K562 (cell line): Measurements from ENCODE around the gene NUDT15. TPM values are rescaled to one million over a fixed set of nuclear protein-coding genes. Genes with fewer than 3 reads are reported as not detected.

Source experiments
- ATAC-seq: fragments of 200-7000 bp; cut with Tn5 transposase; 3 replicates; pipeline ENCODE4 v1.9.1; 2020; ENCODE audit warnings: moderate library complexity
- Bru-seq: library from RNA; stranded (reverse); fragments of 400-500 nt; gene quantifications from one replicate; lab custom pipeline; 2021; lab: Mats Ljungman, UMichigan
- BruChase-seq, 2 experiments: library from RNA; stranded (reverse); fragments of 400-500 nt; gene quantifications; one replicate each; lab custom pipeline; 2021; lab: Mats Ljungman, UMichigan
- BruUV-seq: library from RNA; stranded (reverse); fragments of 400-500 nt; replicated peaks from 2 replicates; lab custom pipeline; 2021; lab: Mats Ljungman, UMichigan
- CTCF ChIA-PET: fragments of 300-600 bp; formaldehyde crosslinking; extraction: SDS; loops from one replicate; lab custom pipeline; 2021; ENCODE audit warnings: low intra/inter-chr PET ratio; lab: Yijun Ruan, JAX
- POLR2A ChIA-PET: fragments of 300-600, 350-650 bp; sonication (Branson Sonifier 250); formaldehyde crosslinking; extraction: SDS; loops from one replicate; lab custom pipeline; 2021; ENCODE audit warnings: antibody characterized with exemption, inconsistent platforms; lab: Yijun Ruan, JAX
- DNase-seq, 4 experiments: peaks; one replicate each; pipeline versions ENCODE4 v3.0.0 to v3.0.0-alpha.2; 2011 to 2018; ENCODE audit warnings: low spot score in 3 of 4, mixed read lengths in 3 of 4; ENCODE audit errors: extremely low read depth in 1 of 4
- FAIRE-seq: peaks from 2 replicates; lab custom pipeline; 2011; peaks lifted over from hg19 to GRCh38; lab: Jason Lieb, UNC
- H2AFZ ChIP-seq: 2 replicates; pipeline ENCODE4 v1.6.0; 2011; ENCODE audit warnings: low read depth, low read length, control low read depth, inconsistent platforms
- H3K27ac ChIP-seq: fragments of 200-600 bp; 3 replicates; pipeline ENCODE4 v1.8.0; 2011; ENCODE audit warnings: low read depth, mild to moderate bottlenecking, control low read depth, inconsistent platforms, low read length, moderate library complexity, mixed read lengths; ENCODE audit errors: extremely low read depth
- H3K27me3 ChIP-seq, 2 experiments: fragments of 300-600 bp in 1 of 2; 2 replicates in 1 of 2; 3 replicates in 1 of 2; pipeline versions ENCODE4 v1.6.0 to v1.8.0; 2011; ENCODE audit warnings: inconsistent platforms in 2 of 2, low read length in 2 of 2, mild to moderate bottlenecking in 1 of 2, mixed read lengths in 1 of 2, moderate library complexity in 1 of 2; ENCODE audit not compliant: control insufficient read depth in 2 of 2, insufficient read depth in 2 of 2
- H3K36me3 ChIP-seq: fragments of 300-600 bp; 3 replicates; pipeline ENCODE4 v1.8.0; 2011; ENCODE audit warnings: mild to moderate bottlenecking, low read length, inconsistent platforms; ENCODE audit not compliant: control insufficient read depth, insufficient read depth
- H3K4me1 ChIP-seq, 2 experiments: fragments of 200-600 bp in 1 of 2; replicated peaks in 1 of 2; 2 replicates in 1 of 2; 3 replicates in 1 of 2; pipeline versions ENCODE4 v1.5.1 to v1.8.0; 2011; ENCODE audit warnings: inconsistent platforms in 2 of 2, low read length in 2 of 2, mild to moderate bottlenecking in 1 of 2, mixed read lengths in 1 of 2, moderate library complexity in 1 of 2; ENCODE audit not compliant: control insufficient read depth in 2 of 2, insufficient read depth in 2 of 2
- H3K4me2 ChIP-seq: 2 replicates; pipeline ENCODE4 v1.6.1; 2011; ENCODE audit warnings: low read length, control low read depth, inconsistent platforms, mixed read lengths; ENCODE audit not compliant: insufficient read depth
- H3K4me3 ChIP-seq: fragments of 200-600 bp; sonication (generic), shearing (Covaris generic); 2 replicates; pipeline ENCODE4 v1.5.1; 2016; ENCODE audit warnings: control low read depth, inconsistent platforms
- H3K79me2 ChIP-seq: fragments of 200-600 bp; 3 replicates; pipeline ENCODE4 v1.8.0; 2011; ENCODE audit warnings: low read length, inconsistent platforms; ENCODE audit not compliant: control insufficient read depth, insufficient read depth
- H3K9ac ChIP-seq, 2 experiments: 2 replicates each; pipeline versions ENCODE4 v1.6.0 to v1.6.1; 2011; ENCODE audit warnings: low read depth in 2 of 2, low read length in 2 of 2, control low read depth in 1 of 2, inconsistent platforms in 1 of 2, mild to moderate bottlenecking in 1 of 2, mixed read lengths in 1 of 2; ENCODE audit not compliant: insufficient read depth in 1 of 2
- H3K9me1 ChIP-seq: one replicate; pipeline ENCODE4 v1.6.0; 2011; ENCODE audit warnings: inconsistent platforms, mild to moderate bottlenecking, low read length, moderate library complexity; ENCODE audit not compliant: control insufficient read depth, insufficient read depth
- H3K9me3 ChIP-seq: replicated peaks from 2 replicates; pipeline ENCODE4 v1.5.1; 2011; ENCODE audit warnings: low read depth, low read length, inconsistent platforms; ENCODE audit not compliant: control insufficient read depth, insufficient read depth
- H4K20me1 ChIP-seq: replicated peaks from 2 replicates; pipeline ENCODE4 v1.6.1; 2011; ENCODE audit warnings: low read length, inconsistent platforms, mixed read lengths; ENCODE audit not compliant: control insufficient read depth, insufficient read depth
- HMG20A ChIP-seq: fragments of 450-650 bp; formaldehyde crosslinking; conservative IDR thresholded peaks from 2 replicates; pipeline ENCODE4 v1.4.0; 2020; ENCODE audit warnings: mild to moderate bottlenecking, mixed read lengths
- PCBP2 ChIP-seq: fragments of 200-400 bp; formaldehyde crosslinking; IDR thresholded peaks from 2 replicates; pipeline ENCODE4 v1.6.1; 2018; ENCODE audit warnings: low read length, low read depth, mild to moderate bottlenecking, moderate library complexity; ENCODE audit not compliant: poor library complexity, severe bottlenecking
- PHF20 ChIP-seq: fragments of 450-650 bp; IDR thresholded peaks from 2 replicates; pipeline ENCODE4 v1.6.1; 2018; ENCODE audit not compliant: partially characterized antibody
- POU5F1 ChIP-seq: fragments of 150-350 bp; IDR thresholded peaks from 2 replicates; pipeline ENCODE4 v1.6.1; 2014; ENCODE audit warnings: borderline replicate concordance, low read length, low read depth, mild to moderate bottlenecking; ENCODE audit not compliant: partially characterized antibody
- WGBS: fragments of 100-300 bp; shearing (Covaris generic); methylation state at CpG from one replicate; pipeline ENCODE4 v1.1.6; 2016; ENCODE audit warnings: low coverage, mixed read lengths; ENCODE audit not compliant: insufficient coverage; ENCODE audit errors: missing lambda C conversion rate; 5-methylcytosine and 5-hydroxymethylcytosine counted together
- in situ Hi-C: fragments of 300-500 bp; cut with MboI; formaldehyde crosslinking; loops from 4 replicates; pipeline ENCODE4 v1.15.0; 2018; ENCODE audit warnings: inconsistent platforms, mixed read lengths
- intact Hi-C: fragments of 100-400 bp; cut with micrococcal nuclease; formaldehyde crosslinking; loops from 2 replicates; pipeline ENCODE4 v1.14.2; 2022
- long read RNA-seq, 3 experiments: library from polyadenylated mRNA in 2 of 3; library from RNA in 1 of 3; unstranded in 2 of 3; stranded (forward) in 1 of 3; transcript quantifications; one replicate each; pipeline ENCODE4 v2.0.0, GENCODE V29; 2019 to 2022
- polyA minus RNA-seq, 3 experiments: library from RNA; depleted of rRNA, polyadenylated mRNA; stranded (reverse); fragments of >200 nt; gene quantifications; 2 replicates each; pipeline ENCODE4 v1.2.3, GENCODE V29; 2011
- polyA plus RNA-seq, 8 experiments: library from polyadenylated mRNA; depleted of rRNA in 4 of 8; stranded (reverse) in 5 of 8; unstranded in 3 of 8; fragments of >200 nt; fragmentation: Nextera tagmentation in 2 of 8; fragmentation: Illumina TruSeq in 1 of 8; extraction: Ambion mirVana in 2 of 8; extraction: Trizol in 1 of 8; gene quantifications; 2 replicates each; pipeline versions ENCODE4 v1.2.1 to v1.2.3, GENCODE V29; 2011 to 2014; ENCODE audit warnings: inconsistent platforms in 1 of 8, missing spikeins in 1 of 8
- total RNA-seq, 7 experiments: library from RNA; depleted of rRNA in 6 of 7; stranded (reverse); fragments of >200 nt in 6 of 7; fragmentation: Illumina TruSeq in 2 of 7; extraction: Trizol in 2 of 7; gene quantifications; 2 replicates each; pipeline versions ENCODE4 v1.2.1 to v1.2.3, GENCODE V29; 2011 to 2021; ENCODE audit warnings: low replicate concordance in 1 of 7
- TF ChIP-seq, protein P1 (sequence below): sonication (generic); formaldehyde crosslinking; IDR thresholded peaks from 2 replicates; pipeline ENCODE4 v1.4.0; 2020; ENCODE audit warnings: mild to moderate bottlenecking, missing genetic modification reagents
- TF ChIP-seq, protein P2 (sequence below): fragments of 250-450 bp; sonication (Bioruptor Pico); IDR thresholded peaks from 2 replicates; pipeline ENCODE4 v1.5.0; 2021; ENCODE audit warnings: mild to moderate bottlenecking, moderate library complexity

NUDT15 gene
- total RNA-seq (2011; cell fraction: chromatin; rRNA removed; ENCODE audit: low replicate concordance): 0.93 and 3.4 TPM in 2 replicates
- total RNA-seq (2011; cell fraction: nucleolus; rRNA removed): 1.7 and 2.1 TPM in 2 replicates
- total RNA-seq (2011; cell fraction: nucleoplasm; rRNA removed): 3.4 and 6.3 TPM in 2 replicates
- total RNA-seq (2014; rRNA removed): 14.2 and 14.6 TPM in 2 replicates
- 25.0 and 25.3 TPM in 2 replicates for total RNA-seq (2014; rRNA removed; fragmentation: Illumina TruSeq; extraction: Trizol)
- total RNA-seq (2015; rRNA removed; fragmentation: Illumina TruSeq; extraction: Trizol): 24.8 and 26.9 TPM in 2 replicates
- 14.4 and 15.6 TPM in 2 replicates for total RNA-seq (2021)
- polyA plus RNA-seq (2011; rRNA removed): 18.6 and 23.2 TPM in 2 replicates
- polyA plus RNA-seq (2011; cell fraction: cytosol; rRNA removed): 7.6 and 16.8 TPM in 2 replicates
- polyA plus RNA-seq (2011; cell fraction: nucleus; rRNA removed): 2.0 and 3.8 TPM in 2 replicates
- 15.4 and 17.3 TPM in 2 replicates for polyA plus RNA-seq (2012)
- polyA plus RNA-seq (2014; fragmentation: Illumina TruSeq; extraction: Trizol): 19.4 and 25.6 TPM in 2 replicates
- polyA plus RNA-seq (2014; fragmentation: Nextera tagmentation; extraction: Ambion mirVana): 10 to 100 TPM; 19.0 to 21.6 TPM
- polyA plus RNA-seq (2014; rRNA removed): 19.5 and 21.4 TPM in 2 replicates
- 5.7 and 6.7 TPM in 2 replicates for polyA minus RNA-seq (2011; rRNA and poly(A)+ RNA removed)
- 3.3 and 4.0 TPM in 2 replicates for polyA minus RNA-seq (2011; cell fraction: cytosol; rRNA and poly(A)+ RNA removed)
- 0.94 and 2.3 TPM in 2 replicates for polyA minus RNA-seq (2011; cell fraction: nucleus; rRNA and poly(A)+ RNA removed)
- percentile 71 among the genes with signal in this experiment for Bru-seq, nascent RNA
- percentile 70 among the genes with signal in this experiment for BruChase-seq, experiment 1, labeled RNA remaining after a 2-hour chase
- BruChase-seq, experiment 2, labeled RNA remaining after a 6-hour chase: percentile 73 among the genes with signal in this experiment
- long read RNA-seq, experiment 1, transcript NUDT15-201 (3 exons, 2,098 nt): major isoform, 62 of 72 reads
- long read RNA-seq, experiment 1, partial matches to known transcripts: 10 of 72 reads
- long read RNA-seq, experiment 1, other reads (novel, unspliced or antisense): 0 of 72 reads
- long read RNA-seq, experiment 2, transcript NUDT15-201 (3 exons, 2,098 nt): major isoform, 6 of 25 reads
- long read RNA-seq, experiment 2, partial matches to known transcripts: 4 of 25 reads
- long read RNA-seq, experiment 2, other reads (novel, unspliced or antisense): 15 of 25 reads
- long read RNA-seq, experiment 3, transcript NUDT15-201 (3 exons, 2,098 nt): major isoform, 16 of 24 reads
- long read RNA-seq, experiment 3, partial matches to known transcripts: 6 of 24 reads
- long read RNA-seq, experiment 3, other reads (novel, unspliced or antisense): 2 of 24 reads

DNA sequence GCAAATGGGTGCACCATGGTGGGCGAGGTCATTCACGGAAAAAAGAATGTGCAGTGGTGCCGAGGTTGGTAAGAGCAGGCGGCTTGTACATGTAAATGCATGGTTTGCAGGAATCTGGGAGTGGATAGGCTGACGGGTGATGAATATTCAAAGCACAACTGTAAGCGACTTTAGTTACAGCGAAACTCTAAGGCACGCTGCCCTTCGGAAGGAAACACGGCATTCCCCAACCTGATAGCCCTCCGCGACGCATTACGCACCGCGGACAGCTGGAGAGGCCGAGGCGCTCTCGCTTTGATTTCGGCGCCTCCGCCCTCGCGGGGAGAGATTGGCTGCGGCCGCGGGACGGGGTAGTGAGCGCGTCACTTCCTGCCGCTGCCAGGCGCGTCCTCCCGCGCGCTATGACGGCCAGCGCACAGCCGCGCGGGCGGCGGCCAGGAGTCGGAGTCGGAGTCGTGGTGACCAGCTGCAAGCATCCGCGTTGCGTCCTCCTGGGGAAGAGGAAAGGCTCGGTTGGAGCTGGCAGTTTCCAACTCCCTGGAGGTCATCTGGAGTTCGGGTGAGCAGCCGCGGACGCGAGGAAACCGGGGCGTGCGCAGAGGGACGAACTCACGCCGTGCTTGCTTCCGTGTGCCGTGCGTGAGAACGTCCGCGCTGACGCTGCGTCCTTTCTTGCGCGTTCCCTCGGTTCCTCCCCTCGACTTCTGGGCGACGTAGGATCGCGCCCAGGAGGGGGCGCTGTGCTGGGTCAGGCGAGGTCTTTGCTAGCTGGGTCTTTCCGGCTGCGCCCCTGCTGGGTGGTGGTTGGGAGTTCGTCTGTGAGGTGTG lies at the start of gene NUDT15:
Gene NUDT15 (plus strand): TSS at position 381 of the 828 bp plus-strand sequence. CDS start 21 bp downstream, at position 402.
- under 1% methylated on average over 57 of the region's 82 CpGs for WGBS
- Histone ChIP-seq H3K4me3 (peak within 1 kb of the TSS; percentile 52), H3K27ac (peak within 1 kb of the TSS; percentile 90), H3K79me2 (peaks cover 25% of the 10 kb centered on the region), H3K4me2 (peak within 1 kb of the TSS; percentile 92), H2AFZ (peak within 1 kb of the TSS; percentile 87), H3K9ac (peak within 1 kb of the TSS; percentile 80 to 99), H4K20me1 (no peaks in the 10 kb centered on the region), H3K36me3 (peaks cover 19% of the 10 kb centered on the region; the same call in 2 of the 3 replicates), H3K9me1 (no peaks in the 10 kb centered on the region), H3K4me1 (peaks cover 3 to 9% of the 10 kb centered on the region in 2 experiments; a peak in 4 of 5 replicates), H3K9me3 (no peaks in the 10 kb centered on the region), H3K27me3 (no peaks in the 10 kb centered on the region)
- ChIA-PET POLR2A (interaction anchor here (0.6 to 2.8 kb wide), 8 partner anchors 11 to 255 kb away, joined by 3 to 24 read pairs (median 4); partner anchors contain the start of gene MED4), CTCF (interaction anchor here (0.6 kb wide), 2 partner anchors 543 to 1234 kb away, joined by 4 to 5 read pairs; no protein-coding TSS in a partner anchor)
- intact Hi-C loops (no loop called here), in situ Hi-C loops (no loop called here)
- DNase-seq (peak; percentile 82 to 97 (median 88)), FAIRE-seq (peak; percentile 97), ATAC-seq (peak; percentile 96)
- no TSS peak for BruUV-seq
- TF ChIP-seq POU5F1 (no peak), HMG20A (CRISPR knock-in tag) (no peak), PHF20 (peak; percentile 83), PCBP2 (no peak)
- TF ChIP-seq, protein P1, sequence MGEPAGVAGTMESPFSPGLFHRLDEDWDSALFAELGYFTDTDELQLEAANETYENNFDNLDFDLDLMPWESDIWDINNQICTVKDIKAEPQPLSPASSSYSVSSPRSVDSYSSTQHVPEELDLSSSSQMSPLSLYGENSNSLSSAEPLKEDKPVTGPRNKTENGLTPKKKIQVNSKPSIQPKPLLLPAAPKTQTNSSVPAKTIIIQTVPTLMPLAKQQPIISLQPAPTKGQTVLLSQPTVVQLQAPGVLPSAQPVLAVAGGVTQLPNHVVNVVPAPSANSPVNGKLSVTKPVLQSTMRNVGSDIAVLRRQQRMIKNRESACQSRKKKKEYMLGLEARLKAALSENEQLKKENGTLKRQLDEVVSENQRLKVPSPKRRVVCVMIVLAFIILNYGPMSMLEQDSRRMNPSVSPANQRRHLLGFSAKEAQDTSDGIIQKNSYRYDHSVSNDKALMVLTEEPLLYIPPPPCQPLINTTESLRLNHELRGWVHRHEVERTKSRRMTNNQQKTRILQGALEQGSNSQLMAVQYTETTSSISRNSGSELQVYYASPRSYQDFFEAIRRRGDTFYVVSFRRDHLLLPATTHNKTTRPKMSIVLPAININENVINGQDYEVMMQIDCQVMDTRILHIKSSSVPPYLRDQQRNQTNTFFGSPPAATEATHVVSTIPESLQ: no peak
- TF ChIP-seq, protein P2, sequence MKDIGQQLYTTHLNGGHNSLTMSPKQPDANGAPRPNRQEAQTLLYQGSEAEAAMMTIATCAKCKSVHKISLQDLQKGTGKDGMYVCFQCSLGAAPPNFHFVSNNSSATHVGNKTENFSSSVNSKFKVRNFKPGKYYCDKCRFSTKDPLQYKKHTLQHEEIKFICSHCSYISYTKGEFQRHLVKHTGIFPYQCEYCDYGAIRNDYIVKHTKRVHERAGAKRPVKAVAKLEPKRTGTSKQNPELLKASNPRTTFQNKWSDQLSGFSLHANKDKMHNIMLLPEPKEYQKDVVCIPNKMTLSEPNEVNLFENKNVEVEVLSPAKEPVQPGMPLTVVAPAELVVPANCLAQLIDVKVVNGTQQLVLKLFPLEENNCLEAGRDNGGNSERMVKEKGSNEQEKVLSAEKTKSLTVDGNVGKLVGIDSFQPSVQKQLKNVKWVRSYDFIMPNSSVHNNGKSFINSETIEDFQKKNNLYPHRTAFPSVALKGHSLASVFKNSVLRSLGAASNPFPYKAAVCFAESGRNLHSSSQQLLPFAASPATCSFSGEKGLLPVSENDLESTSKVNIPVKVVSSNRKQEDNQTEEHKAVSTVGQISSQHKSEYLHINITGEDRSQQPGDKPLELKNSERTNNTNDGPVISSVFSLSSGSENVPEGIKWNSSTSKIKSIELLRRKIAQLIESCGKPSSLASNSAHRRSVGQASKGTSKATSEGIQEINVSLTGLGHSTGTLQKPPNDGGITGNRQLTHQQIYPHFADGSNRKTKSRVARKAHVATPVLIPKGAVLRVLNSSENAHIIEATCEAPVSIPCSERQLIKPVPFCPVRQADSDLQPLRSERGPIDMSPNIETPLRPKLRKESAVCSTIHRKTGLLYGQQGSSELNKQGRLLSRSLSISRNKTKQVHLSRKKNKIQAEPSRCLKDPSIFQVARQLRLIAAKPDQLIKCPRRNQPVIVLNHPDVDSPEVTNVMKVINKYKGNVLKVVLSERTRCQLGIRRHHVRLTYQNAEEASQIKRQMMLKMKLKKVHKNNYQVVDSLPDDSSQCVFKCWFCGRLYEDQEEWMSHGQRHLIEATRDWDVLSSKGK (CRISPR knock-in tag): no peak
